C4-2B (cell line): ENCODE results near the gene LDLR.

Source experiments
- ZFX ChIP-seq: fragments of 450-650 bp; IDR thresholded peaks from 2 replicates; pipeline ENCODE4 v1.6.1; 2017
- TF ChIP-seq, protein P1 (sequence below): fragments of 450-650 bp; conservative IDR thresholded peaks from 2 replicates; pipeline ENCODE4 v1.5.1; 2017; ENCODE audit warnings: mild to moderate bottlenecking

DNA sequence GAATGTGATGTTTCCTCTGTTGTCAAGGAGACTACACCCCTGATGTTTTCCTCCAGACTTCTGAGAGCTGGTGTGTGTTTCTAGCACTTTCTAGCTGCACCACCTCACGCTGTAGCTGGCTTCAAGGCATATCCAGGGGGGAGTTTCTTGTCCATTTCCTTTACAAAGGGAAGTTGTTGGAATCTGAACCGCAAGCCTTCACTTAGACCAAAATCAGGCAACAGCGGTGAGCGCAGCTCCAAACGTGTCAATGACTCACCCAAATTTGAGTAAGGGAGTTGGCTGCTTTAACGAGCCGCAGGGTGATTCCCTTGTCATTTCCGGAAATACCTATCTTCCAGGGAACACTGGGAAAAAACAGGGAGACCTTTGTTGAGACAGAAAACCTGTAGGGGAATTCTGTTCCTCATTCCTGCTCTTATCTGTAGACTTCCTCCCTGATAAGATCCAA is 2.5 kb downstream of the LDLR start:
- TF ChIP-seq, protein P1, sequence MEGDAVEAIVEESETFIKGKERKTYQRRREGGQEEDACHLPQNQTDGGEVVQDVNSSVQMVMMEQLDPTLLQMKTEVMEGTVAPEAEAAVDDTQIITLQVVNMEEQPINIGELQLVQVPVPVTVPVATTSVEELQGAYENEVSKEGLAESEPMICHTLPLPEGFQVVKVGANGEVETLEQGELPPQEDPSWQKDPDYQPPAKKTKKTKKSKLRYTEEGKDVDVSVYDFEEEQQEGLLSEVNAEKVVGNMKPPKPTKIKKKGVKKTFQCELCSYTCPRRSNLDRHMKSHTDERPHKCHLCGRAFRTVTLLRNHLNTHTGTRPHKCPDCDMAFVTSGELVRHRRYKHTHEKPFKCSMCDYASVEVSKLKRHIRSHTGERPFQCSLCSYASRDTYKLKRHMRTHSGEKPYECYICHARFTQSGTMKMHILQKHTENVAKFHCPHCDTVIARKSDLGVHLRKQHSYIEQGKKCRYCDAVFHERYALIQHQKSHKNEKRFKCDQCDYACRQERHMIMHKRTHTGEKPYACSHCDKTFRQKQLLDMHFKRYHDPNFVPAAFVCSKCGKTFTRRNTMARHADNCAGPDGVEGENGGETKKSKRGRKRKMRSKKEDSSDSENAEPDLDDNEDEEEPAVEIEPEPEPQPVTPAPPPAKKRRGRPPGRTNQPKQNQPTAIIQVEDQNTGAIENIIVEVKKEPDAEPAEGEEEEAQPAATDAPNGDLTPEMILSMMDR: no peak
- no peak for TF ChIP-seq ZFX
